ENCODE data around the gene RARG. TPM values are rescaled to one million over a fixed set of nuclear protein-coding genes. Genes with fewer than 3 reads are reported as not detected.

RARG gene
- total RNA-seq, 2 donors from 2014 or later: 15.5 to 23.5 TPM

DNA sequence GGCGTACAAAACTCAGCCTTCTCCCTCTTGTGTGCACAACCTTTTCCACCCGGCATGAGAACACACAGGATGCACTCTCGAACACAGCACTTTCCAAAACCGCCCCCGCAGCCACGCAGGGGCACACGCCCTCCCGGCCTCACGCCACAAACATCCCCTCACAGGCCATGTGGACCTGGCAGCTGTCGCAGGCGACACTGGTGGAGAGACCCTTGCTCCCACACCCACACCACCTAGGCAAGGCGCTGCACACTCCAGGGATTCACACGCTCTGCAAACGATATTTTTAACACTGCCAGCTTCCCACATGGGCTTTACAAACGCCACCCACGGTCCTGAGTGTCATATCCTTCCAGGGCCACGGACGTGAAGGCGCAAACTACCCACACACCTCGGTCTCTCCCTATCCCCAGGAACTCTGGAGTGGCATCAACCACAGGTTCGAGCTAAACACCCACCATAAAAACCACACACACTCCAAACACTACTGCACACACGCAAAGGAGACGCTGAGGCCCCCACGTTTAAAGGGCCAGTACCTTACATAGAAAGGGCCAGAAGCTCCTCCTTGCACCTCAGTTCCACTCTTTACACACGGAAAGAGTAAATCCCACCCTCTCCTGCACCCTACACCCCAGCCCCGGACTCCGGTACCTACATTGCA is 12.6 kb downstream of the RARG start:
- ATAC-seq (peak; percentile 22 to 27), DNase-seq (ENCODE audit: low spot score in 2 of 2) (peak; percentile 55 to 77)
- Mint-ChIP-seq H3K36me3 (peaks cover 6 to 8% of the 10 kb centered on the region in 2 donors), H3K9me3 (no peaks in the 10 kb centered on the region), H3K27ac (peak overlapping the region; percentile 85 to 91)

DNA sequence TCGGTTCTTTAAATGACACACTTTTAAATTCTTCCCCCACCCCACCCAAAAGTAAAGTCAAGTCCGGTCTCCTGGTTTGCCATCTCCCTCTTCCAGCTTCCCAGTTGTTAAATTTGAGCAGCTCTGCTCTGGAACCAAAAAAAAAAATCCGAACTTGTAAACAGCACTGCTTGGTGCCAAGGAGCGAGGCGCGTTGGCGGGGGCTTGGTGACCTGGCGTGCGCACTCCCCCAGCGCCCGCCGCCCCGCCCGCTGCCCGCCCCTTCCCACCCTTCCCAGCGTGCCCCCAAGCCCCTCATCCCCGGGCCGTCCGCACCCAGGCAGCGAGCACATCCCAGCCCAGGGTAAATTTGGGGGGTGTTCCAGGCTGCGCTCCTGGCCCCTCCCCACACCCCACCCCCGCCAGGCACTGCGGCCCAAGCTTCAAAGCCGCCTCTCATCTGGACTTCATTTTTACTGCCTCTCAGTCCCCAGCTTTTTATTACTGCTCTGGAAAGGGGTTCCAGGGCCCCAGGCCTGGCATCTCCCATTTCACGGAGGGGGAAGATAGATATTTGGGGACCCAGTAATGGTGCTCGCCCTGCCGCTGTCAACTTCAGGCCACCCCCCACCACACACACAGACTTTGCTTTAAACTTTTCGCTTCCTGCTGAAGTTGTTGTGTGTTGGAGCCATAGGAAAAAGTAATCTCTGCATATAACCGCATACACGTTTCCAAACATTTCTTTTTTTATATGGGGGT is 13.3 kb downstream of the RARG start:
- Mint-ChIP-seq H3K36me3 (peaks cover 8% of the 10 kb centered on the region in 2 donors), H3K9me3 (no peaks in the 10 kb centered on the region), H3K27ac (peak overlapping the region; percentile 85 to 91)
- ATAC-seq (no peak), DNase-seq (ENCODE audit: low spot score in 2 of 2) (no peak)

DNA sequence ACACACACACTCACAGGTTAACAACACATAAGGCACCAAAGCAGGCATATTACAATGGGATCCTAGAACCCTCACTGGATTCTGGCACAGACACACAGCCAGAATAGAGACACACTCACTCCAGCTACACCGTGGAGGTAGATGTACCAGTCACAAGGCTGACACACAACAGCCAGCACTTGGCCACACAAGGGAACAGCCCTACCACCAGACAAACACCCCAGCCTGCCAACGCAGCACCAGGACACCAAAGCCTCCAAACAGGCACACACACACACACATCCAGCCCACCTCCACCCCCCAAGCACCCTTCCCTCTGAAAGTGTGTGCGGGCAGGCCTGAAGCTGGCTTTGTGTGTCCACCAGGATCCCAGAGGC is 14.1 kb downstream of the RARG start:
- Mint-ChIP-seq H3K9me3 (no peaks in the 10 kb centered on the region), H3K36me3 (peaks cover 8 to 12% of the 10 kb centered on the region in 2 donors), H3K27ac (peak overlapping the region; percentile 52 to 85)
- DNase-seq (ENCODE audit: low spot score in 2 of 2) (no peak), ATAC-seq (no peak)

DNA sequence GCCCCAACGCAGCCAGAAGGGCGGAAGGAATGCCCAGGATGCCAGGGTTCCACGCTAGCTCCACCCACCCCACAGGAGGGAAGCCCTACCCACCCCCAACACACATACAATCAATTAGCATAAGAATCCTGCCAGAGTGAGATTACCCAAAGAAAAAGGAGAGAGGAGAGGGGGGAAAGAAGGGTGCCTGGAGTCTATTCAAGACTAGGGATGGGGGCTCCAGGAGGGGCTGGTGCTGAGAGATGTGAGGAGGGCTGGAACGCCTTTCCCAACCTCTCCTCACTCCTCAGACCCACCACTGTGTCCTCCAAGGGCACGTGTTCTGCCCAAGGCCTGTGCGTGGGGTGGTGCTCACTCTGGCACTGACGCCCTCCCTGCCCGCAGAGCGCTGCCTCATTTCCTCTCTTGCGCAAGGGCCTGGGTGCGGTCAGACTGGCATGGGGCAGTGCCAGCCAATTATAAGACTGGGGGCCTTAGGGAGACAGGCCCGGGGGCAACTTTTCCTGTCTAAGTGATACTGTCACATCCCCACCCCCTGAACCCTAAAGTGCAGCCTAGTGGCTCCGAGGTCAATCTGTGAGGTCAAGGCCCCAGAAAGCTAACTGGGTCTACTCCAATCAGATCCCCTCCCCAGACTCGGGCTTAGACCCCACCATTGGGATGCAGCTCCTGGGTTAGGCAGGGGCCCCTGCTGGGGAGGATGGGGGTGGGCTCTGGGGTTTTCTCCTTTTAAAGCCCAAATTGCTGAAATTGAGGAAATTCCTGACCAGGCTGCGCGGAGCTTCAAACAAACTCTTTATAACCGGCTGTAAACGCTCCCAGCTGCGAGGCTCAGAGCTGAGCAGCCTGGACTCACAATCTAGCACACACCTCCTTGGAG is 14.7 kb downstream of the RARG start:
- H3K36me3 Mint-ChIP-seq: peaks cover 8 to 12% of the 10 kb centered on the region in 2 donors
- DNase-seq (ENCODE audit: low spot score in 2 of 2) (peak in 1 of 2 donors; percentile 84), ATAC-seq (peak in 1 of 2 donors; percentile 39)
- no peaks in the 10 kb centered on the region for H3K9me3 Mint-ChIP-seq
- peak overlapping the region in 1 of 2 donors; percentile 85 for H3K27ac Mint-ChIP-seq

DNA sequence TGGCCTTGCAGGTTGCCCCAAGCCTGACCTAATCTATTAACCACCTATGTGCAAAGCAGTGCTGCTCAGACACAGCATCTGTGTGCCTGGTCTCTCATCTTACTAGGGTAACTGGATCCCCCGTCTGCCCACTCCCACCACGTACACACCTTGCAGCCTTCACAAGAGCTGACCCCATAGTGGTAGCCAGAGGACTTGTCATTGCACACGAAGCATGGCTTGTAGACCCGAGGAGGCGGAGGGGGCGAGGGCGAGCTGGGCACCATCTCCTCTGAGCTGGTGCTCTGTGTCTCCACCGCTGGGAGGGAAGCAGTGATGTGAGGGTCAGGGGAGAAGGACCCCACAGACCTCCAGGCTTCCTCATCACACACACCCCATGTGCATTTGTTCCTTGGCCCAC is 16.5 kb downstream of the RARG start:
- DNase-seq (ENCODE audit: low spot score in 2 of 2): no peak
- Mint-ChIP-seq H3K27ac (no peak overlapping the region), H3K36me3 (peaks cover 8 to 18% of the 10 kb centered on the region in 2 donors), H3K9me3 (no peaks in the 10 kb centered on the region)
- ATAC-seq: no peak

DNA sequence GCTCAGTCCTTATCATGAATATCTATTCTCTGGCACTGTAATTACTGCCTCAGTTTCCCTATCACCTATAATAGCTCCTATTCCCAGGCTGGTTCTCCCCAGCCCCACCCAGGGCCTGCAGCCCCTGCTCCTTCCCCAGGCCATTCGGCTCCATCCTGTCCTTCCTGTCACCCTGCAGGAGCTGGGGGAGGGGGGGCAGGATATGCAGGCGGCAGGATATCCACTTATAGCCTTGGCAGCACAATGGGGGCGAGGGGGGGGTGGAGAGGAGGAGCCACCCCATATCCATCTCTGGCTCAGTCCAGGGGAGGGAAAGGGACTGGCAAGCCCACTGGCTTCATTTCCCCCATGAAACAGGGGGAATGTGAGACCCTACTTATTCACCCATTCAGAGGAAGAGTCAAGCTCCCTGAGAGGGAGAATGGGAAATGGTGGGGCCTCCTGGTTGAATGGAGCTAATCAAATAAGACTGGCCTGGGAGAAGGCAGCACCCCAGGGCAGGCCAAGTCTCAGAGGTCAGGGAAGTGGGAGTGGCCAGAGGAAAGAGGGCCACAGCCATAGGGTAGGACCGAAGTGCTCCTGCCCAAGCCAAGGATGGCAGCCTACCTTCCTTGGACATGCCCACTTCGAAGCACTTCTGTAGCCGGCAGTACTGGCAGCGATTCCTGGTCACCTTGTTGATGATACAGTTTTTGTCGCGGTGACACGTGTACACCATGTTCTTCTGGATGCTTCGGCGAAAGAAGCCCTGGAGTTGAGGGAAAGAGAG is 17.1 kb downstream of the RARG start:
- DNase-seq (ENCODE audit: low spot score in 2 of 2) (no peak), ATAC-seq (no peak)
- Mint-ChIP-seq H3K36me3 (peaks cover 8 to 18% of the 10 kb centered on the region in 2 donors), H3K9me3 (no peaks in the 10 kb centered on the region), H3K27ac (peak overlapping the region in 1 of 2 donors; percentile 5)

DNA sequence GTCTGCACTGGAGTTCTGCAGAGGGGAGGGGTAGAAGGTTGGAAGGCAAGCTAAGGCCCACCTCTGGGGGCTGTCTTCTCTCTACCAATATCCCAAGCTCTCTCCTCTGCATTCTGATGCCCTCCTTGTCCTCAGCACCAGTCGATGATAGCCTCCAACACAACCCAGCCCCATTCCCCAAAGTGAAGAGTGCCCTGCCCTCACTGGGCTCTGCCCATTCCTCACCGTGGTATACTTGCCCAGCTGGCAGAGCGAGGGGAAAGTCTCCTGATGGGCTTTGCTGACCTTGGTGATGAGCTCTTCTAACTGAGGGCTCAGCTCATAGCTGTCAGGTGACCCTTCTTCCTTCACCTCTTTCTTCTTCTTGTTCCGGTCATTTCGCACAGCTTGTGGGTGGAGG is 17.8 kb downstream of the RARG start:
- ATAC-seq (no peak), DNase-seq (ENCODE audit: low spot score in 2 of 2) (no peak)
- H3K9me3 Mint-ChIP-seq: no peaks in the 10 kb centered on the region
- H3K36me3 Mint-ChIP-seq: peaks cover 4 to 15% of the 10 kb centered on the region in 2 donors
- H3K27ac Mint-ChIP-seq: no peak overlapping the region

DNA sequence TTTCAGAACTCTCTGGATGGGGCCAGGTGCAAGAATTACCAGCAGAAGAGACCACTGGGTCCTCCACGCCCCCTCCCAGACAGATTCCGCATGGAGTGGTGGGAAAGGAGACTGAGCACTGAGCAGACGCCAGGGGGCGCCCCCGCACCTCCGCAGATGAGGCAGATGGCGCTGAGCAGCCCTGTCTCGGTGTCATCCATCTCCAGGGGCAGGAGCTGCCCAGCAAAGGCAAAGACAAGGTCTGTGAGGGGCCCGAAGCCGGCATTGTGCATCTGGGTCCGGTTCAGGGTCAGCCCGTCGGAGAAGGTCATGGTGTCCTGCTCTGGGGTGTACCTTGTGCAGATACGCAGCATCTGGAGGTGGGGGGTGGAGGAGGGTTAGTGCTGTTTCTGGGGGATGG is 18.7 kb downstream of the RARG start:
- H3K27ac Mint-ChIP-seq: no peak overlapping the region

DNA sequence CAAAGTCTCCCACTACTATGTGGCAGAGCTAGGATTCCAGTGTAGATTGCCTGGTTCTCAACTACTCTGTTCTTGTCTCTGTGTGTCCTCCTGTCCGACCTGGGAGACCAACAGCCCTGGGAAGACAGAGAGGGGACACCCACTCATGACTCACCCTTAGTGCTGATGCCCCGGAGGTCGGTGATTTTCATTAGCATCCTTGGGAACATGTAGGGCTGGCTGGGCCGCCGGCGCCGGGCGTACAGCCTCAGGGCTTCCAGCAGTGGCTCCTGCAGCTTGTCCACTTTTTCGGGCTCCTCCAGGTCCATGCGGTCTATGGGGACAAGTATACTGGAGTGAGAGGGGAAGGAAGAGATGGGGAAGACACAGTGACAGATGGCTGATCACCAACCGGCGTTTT is 19.1 kb downstream of the RARG start:
- H3K27ac Mint-ChIP-seq: no peak overlapping the region
- ATAC-seq (no peak), DNase-seq (ENCODE audit: low spot score in 2 of 2) (no peak)
- peaks cover 0 to 12% of the 10 kb centered on the region in 2 donors for H3K36me3 Mint-ChIP-seq
- no peaks in the 10 kb centered on the region for H3K9me3 Mint-ChIP-seq

More for the DNA sequence above, 18.7 kb downstream of the RARG start:
- Mint-ChIP-seq H3K9me3 (no peaks in the 10 kb centered on the region), H3K36me3 (peaks cover 0 to 12% of the 10 kb centered on the region in 2 donors)
- ATAC-seq: peak; percentile 51 to 80
- DNase-seq (ENCODE audit: low spot score in 2 of 2): peak; percentile 83 to 92

DNA sequence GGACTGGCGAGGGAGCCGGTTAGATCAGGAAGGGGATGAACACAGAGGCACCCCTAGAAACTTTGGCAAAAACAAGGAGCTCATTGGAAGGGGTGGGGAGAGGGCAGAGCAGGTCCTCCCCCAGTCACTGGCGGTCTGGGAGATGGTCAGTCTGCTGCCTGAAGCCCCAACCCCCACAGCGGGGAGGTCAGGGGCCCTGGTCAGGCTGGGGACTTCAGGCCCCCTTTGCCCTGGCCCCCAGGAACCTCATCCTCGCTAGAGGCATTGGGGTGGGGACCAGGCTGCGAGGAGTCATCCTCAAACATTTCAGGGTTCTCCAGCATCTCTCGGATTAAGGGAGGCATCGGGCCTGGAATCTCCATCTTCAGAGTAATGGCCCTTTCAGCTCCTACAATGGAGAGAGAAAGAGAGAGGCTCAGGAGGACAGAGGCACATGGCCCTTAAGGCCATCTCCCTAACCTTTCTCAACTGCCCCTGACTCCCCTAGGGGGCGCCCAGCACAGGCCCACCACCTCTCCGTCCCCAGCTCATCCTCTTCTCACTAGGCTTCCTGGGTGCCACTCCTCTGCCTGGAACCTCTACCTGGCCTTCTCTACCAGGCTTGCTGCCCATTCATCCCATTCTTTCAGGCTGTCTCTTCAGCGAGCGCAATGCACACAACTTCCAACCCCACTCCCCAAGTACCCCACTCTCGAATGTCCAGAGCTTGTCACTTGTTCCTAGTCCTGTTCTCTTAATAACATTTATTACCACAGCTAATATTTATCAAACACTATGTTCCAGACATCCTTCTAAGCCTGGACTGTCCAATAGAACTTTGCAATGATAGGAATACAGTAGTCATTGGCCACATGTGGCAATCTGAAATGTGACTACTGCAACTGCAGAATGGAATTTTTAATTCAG is 20.3 kb downstream of the RARG start:
- H3K36me3 Mint-ChIP-seq: peaks cover 0 to 12% of the 10 kb centered on the region in 2 donors

DNA sequence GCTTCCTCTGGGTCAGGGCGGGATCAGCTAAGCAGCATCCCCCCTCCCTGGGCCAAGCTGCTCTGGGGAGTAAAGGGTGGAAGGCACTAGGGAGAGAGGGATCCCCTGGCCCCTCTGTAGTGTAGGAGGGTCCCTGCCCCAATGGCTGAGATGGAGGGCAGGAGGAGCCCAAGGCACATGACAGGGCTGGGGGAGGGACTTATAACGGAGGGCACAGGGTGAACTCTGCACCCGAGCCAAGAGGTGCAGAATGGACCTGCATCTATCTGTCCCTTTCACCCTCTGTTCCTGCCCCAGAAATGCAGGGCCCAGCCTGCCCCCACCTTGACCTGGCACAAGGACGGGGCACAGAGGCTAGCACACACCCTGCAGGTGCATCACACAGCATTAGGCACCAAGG is 21.2 kb downstream of the RARG start:
- peaks cover 0 to 12% of the 10 kb centered on the region in 2 donors for H3K36me3 Mint-ChIP-seq
- no peak overlapping the region for H3K27ac Mint-ChIP-seq
- no peaks in the 10 kb centered on the region for H3K9me3 Mint-ChIP-seq
- no peak for DNase-seq (ENCODE audit: low spot score in 2 of 2)
- no peak for ATAC-seq

More for the DNA sequence above, 20.3 kb downstream of the RARG start:
- DNase-seq (ENCODE audit: low spot score in 2 of 2) (no peak), ATAC-seq (no peak)
- Mint-ChIP-seq H3K27ac (peak overlapping the region in 1 of 2 donors; percentile 45), H3K9me3 (no peaks in the 10 kb centered on the region)

DNA sequence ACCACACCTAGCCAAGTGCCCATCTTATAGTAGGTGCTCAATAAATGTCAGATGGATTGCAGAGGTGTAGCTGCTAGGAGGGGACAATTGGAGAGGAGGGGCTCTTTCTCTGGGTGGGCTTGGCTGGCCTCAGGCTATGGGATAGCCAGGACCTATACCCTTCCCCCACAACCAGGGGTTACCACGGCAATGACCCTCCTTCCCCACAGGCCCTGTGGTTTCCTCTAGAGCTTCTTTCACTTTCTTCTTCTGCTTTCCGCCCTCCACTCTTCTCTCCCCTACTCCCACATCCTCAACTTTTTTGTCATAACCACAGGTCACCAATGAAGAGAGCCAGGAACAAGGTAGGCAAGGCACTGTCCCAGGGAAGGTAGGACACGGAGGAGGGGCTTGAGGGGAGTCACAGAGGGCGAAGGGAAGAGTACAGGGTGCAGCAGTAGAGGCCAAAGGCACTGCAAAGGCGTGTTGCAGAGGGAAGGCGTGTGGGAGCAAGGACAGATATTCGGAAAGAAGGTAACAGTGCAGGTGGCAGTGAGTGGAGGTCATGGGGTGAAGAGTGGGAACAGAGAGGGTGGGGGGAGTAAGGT is 23.0 kb downstream of the RARG start:
- ATAC-seq (peak; percentile 19 to 33), DNase-seq (ENCODE audit: low spot score in 2 of 2) (no peak)
- peak overlapping the region; percentile 26 to 58 for H3K27ac Mint-ChIP-seq
- peaks cover 0 to 12% of the 10 kb centered on the region in 2 donors for H3K36me3 Mint-ChIP-seq
- no peaks in the 10 kb centered on the region for H3K9me3 Mint-ChIP-seq

DNA sequence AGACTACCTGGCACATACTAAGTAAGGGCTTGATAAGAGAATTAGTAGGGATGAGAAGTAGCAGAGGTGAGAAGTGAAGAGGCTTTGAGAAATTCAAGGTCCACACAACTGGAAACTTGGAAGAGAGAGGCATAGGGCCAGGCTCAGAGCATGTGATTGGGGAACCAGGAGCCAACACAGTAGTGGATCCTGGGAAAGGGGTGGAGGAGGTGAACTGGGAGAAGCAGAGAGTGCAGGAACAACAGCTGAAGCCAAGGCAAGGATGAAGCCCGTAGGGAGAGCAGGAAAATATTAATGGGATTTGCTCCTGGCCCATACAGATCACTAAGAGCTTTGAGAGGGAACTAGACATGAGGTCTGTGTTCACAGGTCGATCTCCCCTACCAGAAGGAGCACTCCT is 23.6 kb downstream of the RARG start:
- DNase-seq (ENCODE audit: low spot score in 2 of 2) (no peak), ATAC-seq (no peak)
- H3K36me3 Mint-ChIP-seq: peaks cover 0 to 8% of the 10 kb centered on the region in 2 donors
- no peaks in the 10 kb centered on the region for H3K9me3 Mint-ChIP-seq
- peak overlapping the region; percentile 26 to 58 for H3K27ac Mint-ChIP-seq

DNA sequence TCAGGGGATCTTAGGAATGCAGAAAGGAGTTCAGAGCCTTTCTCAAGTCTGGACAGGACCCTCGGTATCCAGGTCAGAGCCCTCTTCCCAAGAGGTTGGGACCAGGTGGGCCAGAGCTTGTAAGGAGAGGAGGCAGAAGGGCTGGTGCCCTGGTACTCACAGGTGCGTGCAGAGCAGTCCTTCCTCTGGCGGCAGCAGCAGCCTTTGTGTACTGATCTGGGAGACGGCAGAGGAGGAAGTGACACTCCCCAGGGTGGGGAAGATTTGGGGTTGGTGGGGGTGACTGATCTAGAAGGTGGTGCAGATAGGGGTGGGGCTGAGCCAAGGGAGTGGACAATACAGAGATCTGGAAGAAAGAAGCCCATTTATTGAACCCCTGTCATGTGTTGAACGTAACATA is 25.0 kb downstream of the RARG start, which contains the start of gene ITGB7:
Gene ITGB7, minus strand, starts transcription at position 210 of the 400 bp plus-strand sequence. CDS start 6,808 bp downstream, outside the sequence.
- ATAC-seq (peak; percentile 53 to 54), DNase-seq (ENCODE audit: low spot score in 2 of 2) (peak; percentile 58 to 76)
- Mint-ChIP-seq H3K27ac (peak within 1 kb of the TSS; percentile 84 to 86), H3K36me3 (peaks cover 4 to 6% of the 10 kb centered on the region in 2 donors), H3K9me3 (no peaks in the 10 kb centered on the region)

Data from activated naive CD4-positive, alpha-beta T cell treated with anti-CD3 and anti-CD28 coated beads, Interleukin-2, amount 50 U/mL, for 72 hours (primary cell).